ENCODE data around the gene ANO2. TPM values are rescaled to one million over a fixed set of nuclear protein-coding genes. Genes with fewer than 3 reads are reported as not detected.

Gene ANO2
- total and polyA plus RNA-seq, 4 donors, result 0.03 to 0.25 (median 0.15) TPM

GRCh38 chr12:5567016-5567725 lies 377.9 kb downstream of the ANO2 start:
- no peak for DNase-seq (ENCODE audit: low spot score)

More at GRCh38 chr12:5567016-5567725, 377.9 kb downstream of the ANO2 start:
- Histone ChIP-seq H3K9me3 (ENCODE audit: control insufficient read depth in 4 of 4, low read length in 3 of 4) (no peaks in the 10 kb centered on the region), H3K9ac (ENCODE audit: low read depth in 1 of 2, low read length in 2 of 2) (no peak overlapping the region), H3K27me3 (ENCODE audit: control insufficient read depth in 4 of 4, insufficient read depth in 4 of 4, low read length in 3 of 4) (peaks cover 0 to 10% (median 2%) of the 10 kb centered on the region in 4 donors), H3K4me1 (ENCODE audit: control insufficient read depth in 4 of 4, insufficient read depth in 4 of 4, low read length in 3 of 4) (no peaks in the 10 kb centered on the region), H3K36me3 (ENCODE audit: control insufficient read depth in 4 of 4, insufficient read depth in 3 of 4, low read depth in 1 of 4, low read length in 3 of 4) (no peaks in the 10 kb centered on the region), H3K27ac (ENCODE audit: low read depth in 1 of 2, low read length in 2 of 2) (no peak overlapping the region), H3K4me3 (ENCODE audit: low read depth in 1 of 3, low read length in 3 of 3) (no peak overlapping the region)
- TF ChIP-seq FOXA2 (IDR thresholded peaks at IDR 0.05) (no peak), CTCF (IDR thresholded peaks at IDR 0.05; ENCODE audit: low read depth, low read length, missing input control) (no peak), ZBTB33 (IDR thresholded peaks at IDR 0.05) (no peak), MAX (IDR thresholded peaks at IDR 0.05) (no peak), RXRA (IDR thresholded peaks at IDR 0.05) (no peak), YY1 (IDR thresholded peaks at IDR 0.05) (no peak), HNF4A (conservative IDR thresholded peaks at IDR 0.05) (no peak), RAD21 (IDR thresholded peaks at IDR 0.05) (no peak), HNF4G (IDR thresholded peaks at IDR 0.05) (no peak), ATF3 (IDR thresholded peaks at IDR 0.05) (no peak), REST (IDR thresholded peaks at IDR 0.05) (no peak), SP1 (IDR thresholded peaks at IDR 0.05) (no peak), FOXA1 (IDR thresholded peaks at IDR 0.05) (no peak), GABPA (IDR thresholded peaks at IDR 0.05 in 1 of 2, conservative IDR thresholded peaks at IDR 0.05 in 1 of 2) (no peak), NR2F2 (IDR thresholded peaks at IDR 0.05) (no peak), JUND (IDR thresholded peaks at IDR 0.05) (no peak), EGR1 (IDR thresholded peaks at IDR 0.05; ENCODE audit: low read depth in 2 of 2) (no peak)
- 70% methylated on average over 14 of the region's 14 CpGs for WGBS

All from liver (tissue), 9 donors.